K562 (cell line): Measurements from ENCODE around the gene P2RX5. TPM values are rescaled to one million over a fixed set of nuclear protein-coding genes. Genes with fewer than 3 reads are reported as not detected.

Experiments
- ATAC-seq: fragments of 200-7000 bp; cut with Tn5 transposase; 3 replicates; pipeline ENCODE4 v1.9.1; 2020; ENCODE audit warnings: moderate library complexity
- BruUV-seq: library from RNA; stranded (reverse); fragments of 400-500 nt; replicated peaks from 2 replicates; lab custom pipeline; 2021; lab: Mats Ljungman, UMichigan
- CTCF ChIA-PET: fragments of 300-600 bp; formaldehyde crosslinking; extraction: SDS; loops from one replicate; lab custom pipeline; 2021; ENCODE audit warnings: low intra/inter-chr PET ratio; lab: Yijun Ruan, JAX
- POLR2A ChIA-PET: fragments of 300-600, 350-650 bp; sonication (Branson Sonifier 250); formaldehyde crosslinking; extraction: SDS; loops from one replicate; lab custom pipeline; 2021; ENCODE audit warnings: antibody characterized with exemption, inconsistent platforms; lab: Yijun Ruan, JAX
- DNase-seq, 4 experiments: peaks; one replicate each; pipeline versions ENCODE4 v3.0.0 to v3.0.0-alpha.2; 2011 to 2018; ENCODE audit warnings: low spot score in 3 of 4, mixed read lengths in 3 of 4; ENCODE audit errors: extremely low read depth in 1 of 4
- FAIRE-seq: peaks from 2 replicates; lab custom pipeline; 2011; peaks lifted over from hg19 to GRCh38; lab: Jason Lieb, UNC
- H2AFZ ChIP-seq: 2 replicates; pipeline ENCODE4 v1.6.0; 2011; ENCODE audit warnings: low read depth, low read length, control low read depth, inconsistent platforms
- H3K27ac ChIP-seq: fragments of 200-600 bp; 3 replicates; pipeline ENCODE4 v1.8.0; 2011; ENCODE audit warnings: low read depth, mild to moderate bottlenecking, control low read depth, inconsistent platforms, low read length, moderate library complexity, mixed read lengths; ENCODE audit errors: extremely low read depth
- H3K27me3 ChIP-seq, 2 experiments: fragments of 300-600 bp in 1 of 2; 2 replicates in 1 of 2; 3 replicates in 1 of 2; pipeline versions ENCODE4 v1.6.0 to v1.8.0; 2011; ENCODE audit warnings: inconsistent platforms in 2 of 2, low read length in 2 of 2, mild to moderate bottlenecking in 1 of 2, mixed read lengths in 1 of 2, moderate library complexity in 1 of 2; ENCODE audit not compliant: control insufficient read depth in 2 of 2, insufficient read depth in 2 of 2
- H3K36me3 ChIP-seq: fragments of 300-600 bp; 3 replicates; pipeline ENCODE4 v1.8.0; 2011; ENCODE audit warnings: mild to moderate bottlenecking, low read length, inconsistent platforms; ENCODE audit not compliant: control insufficient read depth, insufficient read depth
- H3K4me1 ChIP-seq, 2 experiments: fragments of 200-600 bp in 1 of 2; replicated peaks in 1 of 2; 2 replicates in 1 of 2; 3 replicates in 1 of 2; pipeline versions ENCODE4 v1.5.1 to v1.8.0; 2011; ENCODE audit warnings: inconsistent platforms in 2 of 2, low read length in 2 of 2, mild to moderate bottlenecking in 1 of 2, mixed read lengths in 1 of 2, moderate library complexity in 1 of 2; ENCODE audit not compliant: control insufficient read depth in 2 of 2, insufficient read depth in 2 of 2
- H3K4me2 ChIP-seq: 2 replicates; pipeline ENCODE4 v1.6.1; 2011; ENCODE audit warnings: low read length, control low read depth, inconsistent platforms, mixed read lengths; ENCODE audit not compliant: insufficient read depth
- H3K4me3 ChIP-seq: fragments of 200-600 bp; sonication (generic), shearing (Covaris generic); 2 replicates; pipeline ENCODE4 v1.5.1; 2016; ENCODE audit warnings: control low read depth, inconsistent platforms
- H3K79me2 ChIP-seq: fragments of 200-600 bp; 3 replicates; pipeline ENCODE4 v1.8.0; 2011; ENCODE audit warnings: low read length, inconsistent platforms; ENCODE audit not compliant: control insufficient read depth, insufficient read depth
- H3K9ac ChIP-seq, 2 experiments: 2 replicates each; pipeline versions ENCODE4 v1.6.0 to v1.6.1; 2011; ENCODE audit warnings: low read depth in 2 of 2, low read length in 2 of 2, control low read depth in 1 of 2, inconsistent platforms in 1 of 2, mild to moderate bottlenecking in 1 of 2, mixed read lengths in 1 of 2; ENCODE audit not compliant: insufficient read depth in 1 of 2
- H3K9me1 ChIP-seq: one replicate; pipeline ENCODE4 v1.6.0; 2011; ENCODE audit warnings: inconsistent platforms, mild to moderate bottlenecking, low read length, moderate library complexity; ENCODE audit not compliant: control insufficient read depth, insufficient read depth
- H3K9me3 ChIP-seq: replicated peaks from 2 replicates; pipeline ENCODE4 v1.5.1; 2011; ENCODE audit warnings: low read depth, low read length, inconsistent platforms; ENCODE audit not compliant: control insufficient read depth, insufficient read depth
- H4K20me1 ChIP-seq: replicated peaks from 2 replicates; pipeline ENCODE4 v1.6.1; 2011; ENCODE audit warnings: low read length, inconsistent platforms, mixed read lengths; ENCODE audit not compliant: control insufficient read depth, insufficient read depth
- CHD1 ChIP-seq: fragments of 200-600 bp; sonication (generic); IDR thresholded peaks from one replicate; pipeline ENCODE4 v1.6.1; 2012; ENCODE audit warnings: mild to moderate bottlenecking, moderate library complexity, low read length, inconsistent platforms
- ETV6 ChIP-seq, 3 experiments: fragments of 150-350 bp in 1 of 3; sonication (generic) in 1 of 3; formaldehyde crosslinking in 1 of 3; IDR thresholded peaks; 2 replicates each; pipeline versions ENCODE4 v1.6.1 to v1.8.0; 2014 to 2022; ENCODE audit warnings: borderline replicate concordance in 2 of 3, low read depth in 2 of 3, antibody characterized with exemption in 1 of 3, low read length in 1 of 3, mild to moderate bottlenecking in 1 of 3, missing genetic modification reagents in 1 of 3
- MXI1 ChIP-seq: IDR thresholded peaks from 2 replicates; pipeline ENCODE4 v1.6.1; 2011; ENCODE audit warnings: low read depth, mild to moderate bottlenecking, improper control_type of control experiment, low read length
- NFATC3 ChIP-seq: fragments of 450-650 bp; IDR thresholded peaks from 2 replicates; pipeline ENCODE4 v1.6.1; 2017; ENCODE audit warnings: mild to moderate bottlenecking
- PCBP1 ChIP-seq: fragments of 200-400 bp; formaldehyde crosslinking; IDR thresholded peaks from 2 replicates; pipeline ENCODE4 v1.6.1; 2018; ENCODE audit warnings: mild to moderate bottlenecking, low read depth, low read length; ENCODE audit not compliant: poor library complexity, severe bottlenecking
- RFX7 ChIP-seq: fragments of 250-450 bp; sonication (Bioruptor Pico); IDR thresholded peaks from 2 replicates; pipeline ENCODE4 v1.5.1; 2021; ENCODE audit warnings: mild to moderate bottlenecking
- ZNF354B ChIP-seq: fragments of 250-450 bp; sonication (Bioruptor Pico); IDR thresholded peaks from 2 replicates; pipeline ENCODE4 v1.4.0; 2020
- ZNF41 ChIP-seq: fragments of 250-450 bp; sonication (Bioruptor Pico); conservative IDR thresholded peaks from 2 replicates; pipeline ENCODE4 v1.4.0; 2020; ENCODE audit warnings: mild to moderate bottlenecking
- ZNF436 ChIP-seq: fragments of 250-450, 450-650 bp; sonication (Bioruptor Pico); formaldehyde crosslinking; IDR thresholded peaks from 2 replicates; pipeline ENCODE4 v1.7.0; 2020; ENCODE audit warnings: mild to moderate bottlenecking
- ZNF551 ChIP-seq: fragments of 250-450 bp; sonication (Bioruptor Pico); IDR thresholded peaks from 2 replicates; pipeline ENCODE4 v1.5.0; 2021; ENCODE audit warnings: mild to moderate bottlenecking, moderate library complexity
- WGBS: fragments of 100-300 bp; shearing (Covaris generic); methylation state at CpG from one replicate; pipeline ENCODE4 v1.1.6; 2016; ENCODE audit warnings: low coverage, mixed read lengths; ENCODE audit not compliant: insufficient coverage; ENCODE audit errors: missing lambda C conversion rate; 5-methylcytosine and 5-hydroxymethylcytosine counted together
- in situ Hi-C: fragments of 300-500 bp; cut with MboI; formaldehyde crosslinking; loops from 4 replicates; pipeline ENCODE4 v1.15.0; 2018; ENCODE audit warnings: inconsistent platforms, mixed read lengths
- intact Hi-C: fragments of 100-400 bp; cut with micrococcal nuclease; formaldehyde crosslinking; loops from 2 replicates; pipeline ENCODE4 v1.14.2; 2022
- polyA plus RNA-seq, 8 experiments: library from polyadenylated mRNA; depleted of rRNA in 4 of 8; stranded (reverse) in 5 of 8; unstranded in 3 of 8; fragments of >200 nt; fragmentation: Nextera tagmentation in 2 of 8; fragmentation: Illumina TruSeq in 1 of 8; extraction: Ambion mirVana in 2 of 8; extraction: Trizol in 1 of 8; gene quantifications; 2 replicates each; pipeline versions ENCODE4 v1.2.1 to v1.2.3, GENCODE V29; 2011 to 2014; ENCODE audit warnings: inconsistent platforms in 1 of 8, missing spikeins in 1 of 8
- total RNA-seq, 7 experiments: library from RNA; depleted of rRNA in 6 of 7; stranded (reverse); fragments of >200 nt in 6 of 7; fragmentation: Illumina TruSeq in 2 of 7; extraction: Trizol in 2 of 7; gene quantifications; 2 replicates each; pipeline versions ENCODE4 v1.2.1 to v1.2.3, GENCODE V29; 2011 to 2021; ENCODE audit warnings: low replicate concordance in 1 of 7

The P2RX5 gene
- total and polyA plus RNA-seq, 9 of the 15 experiments (the other 6 are each of a cell fraction or from before 2014, with no cell fraction given): 0.31 to 4.0 (median 1.3) TPM

- Histone ChIP-seq H4K20me1 (no peaks in the 10 kb centered on the region), H3K4me2 (no peak overlapping the region), H3K4me1 (no peaks in the 10 kb centered on the region), H2AFZ (no peak overlapping the region), H3K79me2 (no peaks in the 10 kb centered on the region), H3K9ac (no peak overlapping the region), H3K36me3 (peaks cover 43% of the 10 kb centered on the region; the same call in 2 of the 3 replicates), H3K27me3 (no peaks in the 10 kb centered on the region), H3K27ac (no peak overlapping the region), H3K9me1 (no peaks in the 10 kb centered on the region), H3K4me3 (no peak overlapping the region), H3K9me3 (no peaks in the 10 kb centered on the region)
- no TSS peak for BruUV-seq
- FAIRE-seq (no peak), DNase-seq (no peak), ATAC-seq (no peak)
- intact Hi-C loops (no loop called here), in situ Hi-C loops (no loop called here)
- 96% methylated on average over 3 of the region's 11 CpGs for WGBS
- no peak for TF ChIP-seq ZNF41 (CRISPR knock-in tag)
- no peak for TF ChIP-seq MXI1
- no peak for TF ChIP-seq ZNF354B (CRISPR knock-in tag)
- no peak for TF ChIP-seq RFX7 (CRISPR knock-in tag)
- TF ChIP-seq ETV6 (IDR thresholded peaks at IDR 0.05; ENCODE audit: borderline replicate concordance in 1 of 2, low read depth in 2 of 2, low read length in 1 of 2): no peak
- no peak for TF ChIP-seq ETV6 (CRISPR knock-in tag; IDR thresholded peaks at IDR 0.05; ENCODE audit: borderline replicate concordance)
- no peak for TF ChIP-seq ZNF551 (CRISPR knock-in tag)
- TF ChIP-seq ZNF436 (CRISPR knock-in tag): no peak
- no peak for TF ChIP-seq NFATC3
- TF ChIP-seq PCBP1: no peak
- no peak for TF ChIP-seq CHD1
- CTCF ChIA-PET: no interaction called here
- POLR2A ChIA-PET: interaction anchor here (1.8 kb wide), 1 partner anchor 9 kb away, joined by 7 read pairs; the partner anchor contains the start of genes CTNS and SHPK
These were observed 68.2 kb downstream of the P2RX5 start for GRCh38 chr17:3627769-3628167.
